RWPE2 (cell line): ENCODE data around the gene TRPM1.

Source experiments
- ATAC-seq: fragments of 200-7000 bp; cut with Tn5 transposase; 3 replicates; pipeline ENCODE4 v1.9.1; 2021; ENCODE audit warnings: low read depth
- DNase-seq: peaks from one replicate; pipeline ENCODE4 v3.0.0-alpha.2; 2020; ENCODE audit warnings: low spot score
- H3K27ac ChIP-seq: fragments of 450-650 bp; 2 replicates; pipeline ENCODE4 v1.5.1; 2017; ENCODE audit warnings: mild to moderate bottlenecking; ENCODE audit not compliant: poor library complexity, severe bottlenecking
- H3K27me3 ChIP-seq: fragments of 250-450 bp; sonication (Bioruptor Pico); 2 replicates; pipeline ENCODE4 v1.5.1; 2021; ENCODE audit warnings: mild to moderate bottlenecking, moderate library complexity; ENCODE audit not compliant: insufficient read depth, poor library complexity, severe bottlenecking
- H3K36me3 ChIP-seq: fragments of 250-450 bp; sonication (Bioruptor Pico); 2 replicates; pipeline ENCODE4 v1.5.1; 2020; ENCODE audit warnings: low read depth, mild to moderate bottlenecking, moderate library complexity
- H3K4me1 ChIP-seq: fragments of 250-450 bp; sonication (Bioruptor Pico); 2 replicates; pipeline ENCODE4 v1.5.1; 2021; ENCODE audit warnings: mild to moderate bottlenecking, moderate library complexity; ENCODE audit not compliant: insufficient read depth, poor library complexity, severe bottlenecking
- H3K4me3 ChIP-seq: fragments of 250-450 bp; sonication (Bioruptor Pico); 2 replicates; pipeline ENCODE4 v1.5.1; 2021; ENCODE audit warnings: mild to moderate bottlenecking, moderate library complexity; ENCODE audit not compliant: severe bottlenecking
- H3K9me3 ChIP-seq: fragments of 250-450 bp; sonication (Bioruptor Pico); 2 replicates; pipeline ENCODE4 v1.5.1; 2021; ENCODE audit warnings: mild to moderate bottlenecking, moderate library complexity; ENCODE audit not compliant: severe bottlenecking
- TF ChIP-seq, protein P1 (sequence below): fragments of 450-650 bp; IDR thresholded peaks from one replicate; pipeline ENCODE4 v1.5.1; 2017; ENCODE audit warnings: mild to moderate bottlenecking, moderate library complexity; ENCODE audit not compliant: poor library complexity, severe bottlenecking

TRPM1 gene

DNA sequence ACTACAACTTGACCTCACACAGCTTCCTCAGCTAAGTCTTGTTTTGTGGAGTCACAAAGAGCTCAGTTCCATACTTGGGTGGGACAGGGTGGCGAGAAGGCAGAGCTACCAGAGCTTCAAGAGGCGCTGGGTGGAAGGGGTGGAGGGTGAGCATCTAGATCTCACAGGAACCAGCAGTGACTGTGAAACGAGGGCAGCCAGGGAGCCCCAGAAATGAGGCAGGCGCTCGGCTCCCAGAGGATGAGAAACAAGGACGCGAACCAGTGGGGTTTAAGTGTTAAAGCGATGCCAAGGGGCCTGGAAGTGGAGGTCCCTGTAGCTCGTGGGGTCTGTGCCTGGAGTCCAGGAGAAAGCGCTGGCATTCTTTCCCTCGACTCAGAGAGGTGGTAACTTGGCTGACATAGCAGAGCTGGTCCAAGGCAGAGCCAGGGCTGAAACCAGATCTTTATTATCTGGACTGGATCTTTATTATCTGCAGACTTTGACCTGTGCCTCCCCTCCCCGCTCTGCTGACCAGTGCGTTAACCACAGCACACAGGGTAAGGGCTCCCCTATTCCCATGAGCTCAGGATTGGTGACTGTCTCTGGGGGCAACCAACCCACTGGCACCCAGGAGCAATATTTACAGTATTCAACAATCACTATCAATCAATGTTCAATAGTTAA is 26.2 kb upstream of the TRPM1 start:
- DNase-seq (no peak), ATAC-seq (no peak)
- Histone ChIP-seq H3K4me3 (no peak overlapping the region), H3K9me3 (no peaks in the 10 kb centered on the region), H3K27me3 (no peaks in the 10 kb centered on the region), H3K36me3 (no peaks in the 10 kb centered on the region), H3K4me1 (no peaks in the 10 kb centered on the region), H3K27ac (no peak overlapping the region)
- TF ChIP-seq, protein P1, sequence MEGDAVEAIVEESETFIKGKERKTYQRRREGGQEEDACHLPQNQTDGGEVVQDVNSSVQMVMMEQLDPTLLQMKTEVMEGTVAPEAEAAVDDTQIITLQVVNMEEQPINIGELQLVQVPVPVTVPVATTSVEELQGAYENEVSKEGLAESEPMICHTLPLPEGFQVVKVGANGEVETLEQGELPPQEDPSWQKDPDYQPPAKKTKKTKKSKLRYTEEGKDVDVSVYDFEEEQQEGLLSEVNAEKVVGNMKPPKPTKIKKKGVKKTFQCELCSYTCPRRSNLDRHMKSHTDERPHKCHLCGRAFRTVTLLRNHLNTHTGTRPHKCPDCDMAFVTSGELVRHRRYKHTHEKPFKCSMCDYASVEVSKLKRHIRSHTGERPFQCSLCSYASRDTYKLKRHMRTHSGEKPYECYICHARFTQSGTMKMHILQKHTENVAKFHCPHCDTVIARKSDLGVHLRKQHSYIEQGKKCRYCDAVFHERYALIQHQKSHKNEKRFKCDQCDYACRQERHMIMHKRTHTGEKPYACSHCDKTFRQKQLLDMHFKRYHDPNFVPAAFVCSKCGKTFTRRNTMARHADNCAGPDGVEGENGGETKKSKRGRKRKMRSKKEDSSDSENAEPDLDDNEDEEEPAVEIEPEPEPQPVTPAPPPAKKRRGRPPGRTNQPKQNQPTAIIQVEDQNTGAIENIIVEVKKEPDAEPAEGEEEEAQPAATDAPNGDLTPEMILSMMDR = no peak

DNA sequence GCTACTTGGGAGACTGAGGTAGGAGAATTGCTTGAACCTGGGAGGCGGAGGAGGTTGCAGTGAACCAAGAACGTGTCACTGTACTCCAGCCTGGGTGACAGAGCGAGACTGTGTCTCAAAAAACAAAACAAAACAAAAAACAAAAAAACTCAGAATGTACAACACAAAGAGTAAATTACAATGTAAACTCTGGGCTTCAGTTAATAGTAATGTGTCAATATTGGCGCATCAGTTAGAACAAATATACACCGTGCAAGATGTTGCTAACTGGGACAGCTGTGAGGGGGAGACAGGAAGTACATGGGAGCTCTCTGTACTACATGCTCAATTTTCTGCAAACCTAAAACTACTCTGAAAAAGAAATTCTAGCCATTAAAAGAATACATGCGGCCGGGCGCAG is 23.5 kb upstream of the TRPM1 start:
- H3K4me3 ChIP-seq = no peak overlapping the region
- H3K36me3 ChIP-seq = no peaks in the 10 kb centered on the region
- DNase-seq = no peak
- H3K27ac ChIP-seq = no peak overlapping the region
- TF ChIP-seq, protein P1 = no peak
- ATAC-seq = no peak
- no peaks in the 10 kb centered on the region for H3K27me3 ChIP-seq
- H3K4me1 ChIP-seq = no peaks in the 10 kb centered on the region
- H3K9me3 ChIP-seq = peaks cover under 1% of the 10 kb centered on the region

DNA sequence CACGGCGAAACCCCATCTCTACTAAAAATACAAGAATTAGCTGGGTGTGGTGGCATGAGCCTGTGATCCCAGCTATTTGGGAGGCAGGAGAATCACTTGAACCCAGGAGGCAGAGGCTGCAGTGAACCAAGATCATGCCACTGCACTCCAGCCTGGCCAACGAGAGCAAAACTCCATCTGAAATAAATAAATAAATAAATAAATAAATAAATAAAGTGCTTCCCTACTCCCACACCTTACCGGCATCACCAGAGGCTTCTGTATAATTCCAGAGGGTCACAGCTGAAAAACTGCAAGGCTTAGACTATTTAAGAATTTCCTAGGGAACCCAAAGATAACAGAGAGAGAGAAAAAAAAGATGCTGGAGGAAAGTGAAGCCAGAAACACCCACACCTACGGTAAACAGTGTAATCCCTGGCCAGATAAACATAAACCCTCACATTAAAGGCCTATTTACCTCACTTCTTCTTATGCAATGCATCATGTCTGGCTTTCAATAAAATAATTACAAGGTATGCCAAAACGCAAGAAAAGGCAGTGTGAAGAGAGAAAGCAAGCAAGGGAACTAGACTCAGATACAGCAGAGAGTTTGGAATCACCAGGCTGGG is 15.0 kb upstream of the TRPM1 start:
- H3K36me3 ChIP-seq = no peaks in the 10 kb centered on the region
- ATAC-seq (no peak), DNase-seq (no peak)
- no peaks in the 10 kb centered on the region for H3K4me1 ChIP-seq
- H3K27ac ChIP-seq = no peak overlapping the region
- H3K9me3 ChIP-seq = peaks cover 12% of the 10 kb centered on the region
- TF ChIP-seq, protein P1 = no peak
- H3K4me3 ChIP-seq = no peak overlapping the region
- H3K27me3 ChIP-seq = no peaks in the 10 kb centered on the region

DNA sequence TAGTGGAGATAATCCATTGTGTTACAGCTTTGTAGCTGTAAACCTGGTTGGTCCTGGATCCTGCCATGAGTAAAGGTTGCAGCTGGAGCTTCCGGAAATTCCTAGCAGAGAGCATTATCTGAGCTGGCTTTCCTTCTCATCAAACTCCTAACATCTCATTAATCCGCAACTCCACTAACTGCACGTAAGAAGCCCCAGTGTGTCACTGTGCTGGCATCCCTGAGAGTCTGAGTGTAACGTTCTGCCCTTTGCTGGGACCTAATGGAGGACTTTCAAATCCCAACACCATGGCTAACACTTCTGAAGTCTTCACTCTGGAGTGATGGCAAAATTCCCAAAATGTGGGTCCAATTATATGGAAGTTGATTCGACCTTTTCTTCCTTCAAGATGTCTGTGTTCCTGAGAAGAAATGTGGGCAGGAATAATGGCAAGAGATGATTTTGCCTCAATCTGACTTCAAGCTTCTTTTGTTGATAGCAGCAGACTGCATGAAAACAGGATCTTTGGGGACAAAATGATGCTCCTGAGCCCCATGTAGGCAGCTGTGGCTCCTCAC is 9.6 kb upstream of the TRPM1 start:
- Histone ChIP-seq H3K9me3 (peaks cover 6% of the 10 kb centered on the region), H3K4me3 (no peak overlapping the region), H3K4me1 (no peaks in the 10 kb centered on the region), H3K36me3 (no peaks in the 10 kb centered on the region), H3K27me3 (no peaks in the 10 kb centered on the region), H3K27ac (no peak overlapping the region)
- TF ChIP-seq, protein P1 = no peak
- ATAC-seq = no peak
- no peak for DNase-seq

DNA sequence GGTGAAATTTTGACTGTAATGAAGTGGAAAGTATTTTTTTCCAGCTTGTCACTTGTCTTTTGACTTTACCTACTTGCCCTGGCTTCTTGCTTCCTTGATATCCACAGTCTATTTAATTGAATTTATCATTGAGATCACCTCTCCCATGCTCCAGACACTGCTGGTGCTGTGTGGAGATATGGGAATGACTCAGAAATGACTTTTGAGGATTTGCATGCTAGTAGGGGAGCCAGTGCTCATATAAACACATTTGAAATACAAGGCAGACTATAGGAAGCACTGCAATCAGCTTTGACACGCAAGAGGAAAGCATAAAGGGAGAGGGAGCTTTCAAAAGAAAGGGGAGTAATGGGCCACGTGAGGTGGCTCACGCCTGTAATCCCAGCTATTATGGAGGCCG is 7.3 kb upstream of the TRPM1 start:
- H3K4me1 ChIP-seq = peaks cover 3% of the 10 kb centered on the region
- H3K9me3 ChIP-seq = no peaks in the 10 kb centered on the region
- no peak overlapping the region for H3K4me3 ChIP-seq
- ATAC-seq (no peak), DNase-seq (no peak)
- no peaks in the 10 kb centered on the region for H3K36me3 ChIP-seq
- H3K27ac ChIP-seq = no peak overlapping the region
- no peaks in the 10 kb centered on the region for H3K27me3 ChIP-seq
- TF ChIP-seq, protein P1 = no peak
